ENCODE data around the gene GLRX2. TPM values are rescaled to one million over a fixed set of nuclear protein-coding genes. Genes with fewer than 3 reads are reported as not detected.

GLRX2 gene
- total RNA-seq, 1 experiment from 2014 or later = 30.6 TPM

DNA sequence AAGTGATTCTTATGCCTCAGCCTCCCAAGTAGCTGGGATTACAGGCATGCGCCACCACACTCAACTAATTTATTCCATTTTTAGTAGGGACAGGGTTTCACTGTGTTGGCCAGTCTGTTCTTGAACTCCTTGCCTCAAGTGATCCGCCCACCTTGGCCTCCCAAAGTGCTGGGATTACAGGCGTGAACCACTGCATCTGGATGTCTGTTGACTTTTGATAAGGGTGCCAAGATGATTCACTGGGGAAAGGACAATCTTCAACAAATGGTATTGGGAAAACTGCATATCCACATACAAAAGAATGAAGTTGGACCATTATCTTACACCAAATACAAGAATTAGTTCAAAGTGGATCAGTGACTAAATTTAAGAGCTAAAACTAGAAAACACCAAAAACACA lies 26.0 kb downstream of the GLRX2 start:
- H3K9ac ChIP-seq (ENCODE audit: low read length) = no peak overlapping the region
- no peaks in the 10 kb centered on the region for H3K9me3 ChIP-seq (ENCODE audit: control insufficient read depth in 1 of 2, insufficient read depth in 1 of 2, low read depth in 1 of 2, low read length in 2 of 2)
- intact Hi-C loops (cut with micrococcal nuclease) = no loop called here
- ChIA-PET CTCF (no interaction called here), RAD21 (ENCODE audit: low non-redundant PET in 1 of 2, low total read pairs in 2 of 2, uncharacterized antibody in 2 of 2, unreplicated experiment in 2 of 2) (interaction anchor here in 1 of 2 experiments (0.7 kb wide), 1 partner anchor 42 kb away, joined by 6 read pairs; no protein-coding TSS in a partner anchor), POLR2A (no interaction called here)
- peaks cover 12% of the 10 kb centered on the region for H3K79me2 ChIP-seq (ENCODE audit: insufficient read depth, low read length)
- H3K4me2 ChIP-seq (ENCODE audit: low read length) = no peak overlapping the region
- ATAC-seq = no peak
- H4K20me1 ChIP-seq (ENCODE audit: insufficient read depth) = no peaks in the 10 kb centered on the region
- H3K27me3 ChIP-seq (ENCODE audit: insufficient read depth, low read length) = no peaks in the 10 kb centered on the region
- H3K27ac ChIP-seq (ENCODE audit: low read depth, low read length) = no peak overlapping the region
- H3K36me3 ChIP-seq (ENCODE audit: control insufficient read depth in 1 of 2, insufficient read depth in 2 of 2, low read length in 2 of 2) = peaks cover 37 to 54% of the 10 kb centered on the region in 2 experiments
- H3K4me1 ChIP-seq (ENCODE audit: control insufficient read depth in 1 of 2, insufficient read depth in 2 of 2, low read length in 2 of 2) = no peaks in the 10 kb centered on the region
- TF ChIP-seq, protein P1, sequence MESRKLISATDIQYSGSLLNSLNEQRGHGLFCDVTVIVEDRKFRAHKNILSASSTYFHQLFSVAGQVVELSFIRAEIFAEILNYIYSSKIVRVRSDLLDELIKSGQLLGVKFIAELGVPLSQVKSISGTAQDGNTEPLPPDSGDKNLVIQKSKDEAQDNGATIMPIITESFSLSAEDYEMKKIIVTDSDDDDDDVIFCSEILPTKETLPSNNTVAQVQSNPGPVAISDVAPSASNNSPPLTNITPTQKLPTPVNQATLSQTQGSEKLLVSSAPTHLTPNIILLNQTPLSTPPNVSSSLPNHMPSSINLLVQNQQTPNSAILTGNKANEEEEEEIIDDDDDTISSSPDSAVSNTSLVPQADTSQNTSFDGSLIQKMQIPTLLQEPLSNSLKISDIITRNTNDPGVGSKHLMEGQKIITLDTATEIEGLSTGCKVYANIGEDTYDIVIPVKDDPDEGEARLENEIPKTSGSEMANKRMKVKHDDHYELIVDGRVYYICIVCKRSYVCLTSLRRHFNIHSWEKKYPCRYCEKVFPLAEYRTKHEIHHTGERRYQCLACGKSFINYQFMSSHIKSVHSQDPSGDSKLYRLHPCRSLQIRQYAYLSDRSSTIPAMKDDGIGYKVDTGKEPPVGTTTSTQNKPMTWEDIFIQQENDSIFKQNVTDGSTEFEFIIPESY (IDR thresholded peaks at IDR 0.05; ENCODE audit: extremely low read depth, insufficient replicate concordance, low read length) = no peak
- TF ChIP-seq, protein P2, sequence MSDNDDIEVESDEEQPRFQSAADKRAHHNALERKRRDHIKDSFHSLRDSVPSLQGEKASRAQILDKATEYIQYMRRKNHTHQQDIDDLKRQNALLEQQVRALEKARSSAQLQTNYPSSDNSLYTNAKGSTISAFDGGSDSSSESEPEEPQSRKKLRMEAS (IDR thresholded peaks at IDR 0.05) = no peak
- TF ChIP-seq JUND (IDR thresholded peaks at IDR 0.05) (no peak), SRF (IDR thresholded peaks at IDR 0.05; ENCODE audit: low read depth) (no peak), SP1 (IDR thresholded peaks at IDR 0.05; ENCODE audit: low read depth) (no peak)
- H2AFZ ChIP-seq (ENCODE audit: low read depth, low read length, poor library complexity, severe bottlenecking) = no peak overlapping the region
- no peak overlapping the region for H3K4me3 ChIP-seq (replicated peaks in 1 of 2; ENCODE audit: low read depth in 1 of 2, low read length in 2 of 2)
- no TSS peak for BruUV-seq (replicated peaks)
- no peak for DNase-seq (ENCODE audit: low read depth, low spot score)
- no peaks in the 10 kb centered on the region for H3K9me2 ChIP-seq (ENCODE audit: insufficient read depth)

DNA sequence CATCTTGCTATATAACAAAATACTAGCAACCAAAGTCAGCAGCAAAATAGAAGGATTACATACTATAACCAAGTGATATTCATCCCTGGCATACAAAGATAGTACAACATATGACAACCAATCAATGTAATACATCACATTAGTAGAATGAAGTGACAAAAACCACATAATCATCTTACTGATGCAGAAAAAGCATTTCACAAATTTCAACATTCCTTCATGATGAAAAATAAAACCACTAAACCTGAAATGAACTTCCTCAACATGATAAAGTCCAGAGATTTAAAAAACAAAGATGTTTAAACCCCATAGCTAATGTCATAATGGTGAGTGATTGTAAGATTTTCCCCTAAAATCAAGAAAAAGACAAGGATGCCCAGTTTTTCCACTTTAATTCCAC lies 27.2 kb downstream of the GLRX2 start:
- peaks cover 29 to 42% of the 10 kb centered on the region in 2 experiments for H3K36me3 ChIP-seq (ENCODE audit: control insufficient read depth in 1 of 2, insufficient read depth in 2 of 2, low read length in 2 of 2)
- no peaks in the 10 kb centered on the region for H4K20me1 ChIP-seq (ENCODE audit: insufficient read depth)
- ChIA-PET RAD21 (ENCODE audit: low non-redundant PET in 1 of 2, low total read pairs in 2 of 2, uncharacterized antibody in 2 of 2, unreplicated experiment in 2 of 2) (no interaction called here), CTCF (no interaction called here), POLR2A (no interaction called here)
- H3K9me3 ChIP-seq (ENCODE audit: control insufficient read depth in 1 of 2, insufficient read depth in 1 of 2, low read depth in 1 of 2, low read length in 2 of 2) = no peaks in the 10 kb centered on the region
- peaks cover 17% of the 10 kb centered on the region for H3K79me2 ChIP-seq (ENCODE audit: insufficient read depth, low read length)
- H3K27me3 ChIP-seq (ENCODE audit: insufficient read depth, low read length) = no peaks in the 10 kb centered on the region
- H3K4me2 ChIP-seq (ENCODE audit: low read length) = no peak overlapping the region
- H3K9me2 ChIP-seq (ENCODE audit: insufficient read depth) = no peaks in the 10 kb centered on the region
- no peak overlapping the region for H3K9ac ChIP-seq (ENCODE audit: low read length)
- H3K4me1 ChIP-seq (ENCODE audit: control insufficient read depth in 1 of 2, insufficient read depth in 2 of 2, low read length in 2 of 2) = no peaks in the 10 kb centered on the region
- no TSS peak for BruUV-seq (replicated peaks)
- H2AFZ ChIP-seq (ENCODE audit: low read depth, low read length, poor library complexity, severe bottlenecking) = no peak overlapping the region
- H3K27ac ChIP-seq (ENCODE audit: low read depth, low read length) = no peak overlapping the region
- no peak overlapping the region for H3K4me3 ChIP-seq (replicated peaks in 1 of 2; ENCODE audit: low read depth in 1 of 2, low read length in 2 of 2)
- ATAC-seq (no peak), DNase-seq (ENCODE audit: low read depth, low spot score) (no peak)
- intact Hi-C loops (cut with micrococcal nuclease) = no loop called here
- TF ChIP-seq, protein P1 (IDR thresholded peaks at IDR 0.05; ENCODE audit: extremely low read depth, insufficient replicate concordance, low read length) = no peak
- TF ChIP-seq, protein P3, sequence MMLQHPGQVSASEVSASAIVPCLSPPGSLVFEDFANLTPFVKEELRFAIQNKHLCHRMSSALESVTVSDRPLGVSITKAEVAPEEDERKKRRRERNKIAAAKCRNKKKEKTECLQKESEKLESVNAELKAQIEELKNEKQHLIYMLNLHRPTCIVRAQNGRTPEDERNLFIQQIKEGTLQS (IDR thresholded peaks at IDR 0.05) = no peak
- TF ChIP-seq POLR2A (IDR thresholded peaks at IDR 0.05; ENCODE audit: borderline replicate concordance, extremely low read depth, insufficient read depth, insufficient read length) = no peak
- TF ChIP-seq, protein P2 (IDR thresholded peaks at IDR 0.05) = no peak
- TF ChIP-seq CBX3 (IDR thresholded peaks at IDR 0.05; ENCODE audit: low read depth) = no peak
- no peak for TF ChIP-seq SRF (IDR thresholded peaks at IDR 0.05; ENCODE audit: low read depth)
- TF ChIP-seq ZNF274 (IDR thresholded peaks at IDR 0.05; ENCODE audit: low read depth, low read length) = no peak
- TF ChIP-seq RAD21 (IDR thresholded peaks at IDR 0.05; ENCODE audit: low read depth) = no peak
- TF ChIP-seq SIN3A (IDR thresholded peaks at IDR 0.05; ENCODE audit: low read depth) = no peak
- TF ChIP-seq, protein P4, sequence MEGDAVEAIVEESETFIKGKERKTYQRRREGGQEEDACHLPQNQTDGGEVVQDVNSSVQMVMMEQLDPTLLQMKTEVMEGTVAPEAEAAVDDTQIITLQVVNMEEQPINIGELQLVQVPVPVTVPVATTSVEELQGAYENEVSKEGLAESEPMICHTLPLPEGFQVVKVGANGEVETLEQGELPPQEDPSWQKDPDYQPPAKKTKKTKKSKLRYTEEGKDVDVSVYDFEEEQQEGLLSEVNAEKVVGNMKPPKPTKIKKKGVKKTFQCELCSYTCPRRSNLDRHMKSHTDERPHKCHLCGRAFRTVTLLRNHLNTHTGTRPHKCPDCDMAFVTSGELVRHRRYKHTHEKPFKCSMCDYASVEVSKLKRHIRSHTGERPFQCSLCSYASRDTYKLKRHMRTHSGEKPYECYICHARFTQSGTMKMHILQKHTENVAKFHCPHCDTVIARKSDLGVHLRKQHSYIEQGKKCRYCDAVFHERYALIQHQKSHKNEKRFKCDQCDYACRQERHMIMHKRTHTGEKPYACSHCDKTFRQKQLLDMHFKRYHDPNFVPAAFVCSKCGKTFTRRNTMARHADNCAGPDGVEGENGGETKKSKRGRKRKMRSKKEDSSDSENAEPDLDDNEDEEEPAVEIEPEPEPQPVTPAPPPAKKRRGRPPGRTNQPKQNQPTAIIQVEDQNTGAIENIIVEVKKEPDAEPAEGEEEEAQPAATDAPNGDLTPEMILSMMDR (IDR thresholded peaks at IDR 0.05 in 2 of 3, conservative IDR thresholded peaks at IDR 0.05 in 1 of 3; ENCODE audit: borderline replicate concordance in 1 of 3, insufficient read depth in 1 of 3, low read depth in 2 of 3, low read length in 2 of 3) = no peak

All from HCT116 (cell line).